GM15510 (cell line): ENCODE data around the gene NT5C1B.

Source experiments
- POLR2A ChIP-seq: IDR thresholded peaks from 3 replicates; pipeline ENCODE4 v1.6.1; 2011; ENCODE audit warnings: borderline replicate concordance; ENCODE audit not compliant: insufficient read length; ENCODE audit errors: extremely low read depth

Gene NT5C1B

DNA sequence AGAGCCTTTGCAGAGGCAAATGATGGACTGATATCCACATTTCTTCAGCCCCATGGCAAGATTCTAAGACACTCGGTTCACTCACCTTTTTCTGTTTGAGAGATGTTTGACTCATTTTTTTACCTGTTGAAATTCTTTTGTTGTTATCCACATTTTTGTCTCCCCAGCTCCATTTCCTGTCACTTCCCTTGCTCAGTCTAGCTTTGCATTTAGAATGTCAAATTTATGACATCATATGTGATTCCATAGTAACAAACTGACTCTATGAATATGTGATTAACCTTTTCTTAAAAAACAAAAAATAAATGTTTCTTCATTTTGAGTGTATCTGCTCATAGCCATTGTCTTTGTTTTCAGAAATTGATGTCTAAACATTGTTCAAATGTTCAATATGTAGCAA lies at the start of gene NT5C1B:
NT5C1B (minus strand) TSS at position 216 of the 400 bp plus-strand sequence; CDS start at position 115, 101 bp downstream.
- no peak for TF ChIP-seq POLR2A

DNA sequence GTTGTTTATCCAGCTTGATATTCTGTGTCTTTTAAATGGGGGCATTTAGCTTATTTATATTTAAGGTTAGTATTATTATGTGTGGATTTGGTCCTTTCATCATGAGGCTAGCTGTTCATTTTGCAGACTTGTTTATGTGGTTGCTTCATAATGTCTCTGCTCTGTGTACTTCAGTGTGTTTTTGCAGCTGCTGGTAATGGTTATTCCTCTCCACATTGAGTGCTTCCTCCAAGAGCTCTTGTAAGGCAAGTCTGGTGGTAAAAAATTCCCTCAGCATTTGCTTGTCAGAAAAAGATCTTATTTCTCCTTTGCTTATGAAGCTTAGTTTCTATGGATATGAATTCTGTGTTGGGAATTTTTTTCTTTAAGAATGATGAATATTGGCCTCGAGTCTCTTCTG lies 47.8 kb upstream of the NT5C1B start:
- TF ChIP-seq POLR2A: no peak

DNA sequence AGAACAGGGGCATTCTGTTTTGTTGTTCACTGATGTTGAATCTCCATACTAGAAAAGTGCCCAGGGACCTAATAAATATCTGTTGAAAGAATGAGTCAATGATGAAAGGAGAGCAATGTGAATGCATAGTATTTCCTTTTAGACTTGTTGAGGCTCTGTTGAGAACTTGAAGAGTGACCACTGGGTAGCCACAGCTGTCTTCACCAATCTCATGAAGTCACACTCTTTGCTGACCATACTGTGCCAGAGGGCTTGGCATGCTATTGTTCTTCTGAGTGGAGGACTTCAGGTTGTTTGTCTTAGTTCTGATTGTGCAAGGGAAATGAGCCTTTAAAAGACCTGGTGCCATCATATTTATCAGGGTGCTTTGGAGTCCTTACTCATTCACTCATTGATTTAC lies 41.6 kb upstream of the NT5C1B start:
- no peak for TF ChIP-seq POLR2A

DNA sequence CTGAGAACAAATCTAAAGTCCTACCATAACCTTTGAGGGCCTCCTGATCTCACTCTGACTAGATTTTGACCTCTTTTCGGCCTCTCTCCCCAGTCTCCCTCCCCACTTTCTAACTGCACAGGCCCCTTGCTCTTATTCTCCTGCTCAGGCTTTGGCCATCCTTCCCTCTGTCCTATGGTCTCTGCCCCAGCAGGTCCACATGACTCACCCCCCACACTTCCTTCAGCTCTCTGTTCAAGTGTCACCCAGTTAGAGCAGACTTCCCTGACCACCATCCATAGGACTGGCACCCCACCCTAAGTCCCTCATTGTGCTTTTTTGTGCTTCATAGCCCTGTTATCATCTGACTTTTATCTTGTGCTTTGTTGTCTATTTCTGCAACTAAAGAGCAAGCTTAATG lies 41.2 kb upstream of the NT5C1B start:
- TF ChIP-seq POLR2A: no peak

DNA sequence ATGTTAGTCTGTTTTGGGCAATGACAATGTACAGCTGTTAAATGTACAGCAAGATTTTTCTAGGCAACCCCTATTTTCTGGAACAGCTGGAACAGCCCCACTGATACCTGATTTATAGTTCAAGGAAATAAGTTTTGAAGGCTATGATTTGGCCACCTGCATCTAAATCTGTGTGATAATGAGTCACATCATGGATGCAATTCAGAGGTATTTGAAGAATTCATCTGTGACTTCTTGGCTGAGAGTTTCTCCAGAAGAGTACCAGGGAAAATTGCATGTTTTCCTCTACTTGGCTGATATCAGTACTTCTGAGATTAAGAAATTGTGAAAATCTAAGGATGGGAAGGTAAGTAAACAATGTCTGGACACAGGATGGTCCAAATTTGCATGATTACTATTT lies 40.7 kb upstream of the NT5C1B start:
- no peak for TF ChIP-seq POLR2A

DNA sequence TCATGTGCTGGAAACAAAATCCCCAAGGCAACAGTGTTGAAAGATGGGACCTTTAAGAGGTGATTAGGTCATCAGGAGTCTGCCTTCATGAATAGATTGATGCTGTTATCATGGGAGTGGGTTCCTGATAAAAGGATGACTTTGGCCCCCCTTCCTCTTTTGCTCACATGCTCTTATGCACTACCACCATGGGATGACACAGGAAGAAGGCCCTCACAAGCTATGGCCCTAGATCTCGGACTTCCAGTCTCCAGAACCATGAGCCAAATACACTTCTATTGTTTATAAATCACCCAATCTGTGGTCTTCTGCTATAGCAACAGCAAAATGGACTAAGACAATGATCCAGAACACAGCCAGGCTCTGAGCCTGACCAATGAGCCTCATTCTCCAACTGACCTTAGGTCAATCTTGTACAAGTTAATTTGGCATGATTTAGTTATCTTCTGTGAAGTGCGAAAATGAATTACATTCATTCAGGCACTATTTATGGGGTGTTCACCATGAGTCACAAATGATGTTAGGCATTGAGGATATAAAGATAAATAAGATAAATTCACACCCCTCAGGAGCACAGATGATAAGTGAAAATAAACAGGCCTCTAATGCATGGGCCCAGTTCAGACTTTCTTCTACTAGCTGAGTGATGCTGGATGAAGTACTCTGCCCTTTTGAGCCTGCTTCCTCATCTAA lies 37.7 kb upstream of the NT5C1B start:
- no peak for TF ChIP-seq POLR2A

DNA sequence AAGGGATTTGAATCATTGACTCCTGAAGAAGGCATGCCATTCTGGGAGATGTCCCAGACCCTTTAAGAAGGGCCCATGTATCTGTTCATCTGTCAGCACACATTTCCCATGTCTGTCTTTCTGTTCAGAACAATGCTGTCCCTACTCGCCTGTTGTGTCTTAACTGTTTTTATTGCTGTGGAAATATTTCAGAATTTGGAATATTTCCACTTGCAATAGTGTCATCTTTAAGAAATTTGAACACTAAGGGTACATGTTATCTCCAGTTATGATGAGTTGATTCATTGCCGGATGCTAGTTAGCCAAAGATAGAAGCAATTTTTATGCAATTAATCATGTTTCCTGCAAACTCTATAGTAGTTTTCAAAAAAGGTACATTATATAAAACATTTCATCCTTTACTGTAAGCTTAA lies 36.9 kb upstream of the NT5C1B start:
- TF ChIP-seq POLR2A: no peak

DNA sequence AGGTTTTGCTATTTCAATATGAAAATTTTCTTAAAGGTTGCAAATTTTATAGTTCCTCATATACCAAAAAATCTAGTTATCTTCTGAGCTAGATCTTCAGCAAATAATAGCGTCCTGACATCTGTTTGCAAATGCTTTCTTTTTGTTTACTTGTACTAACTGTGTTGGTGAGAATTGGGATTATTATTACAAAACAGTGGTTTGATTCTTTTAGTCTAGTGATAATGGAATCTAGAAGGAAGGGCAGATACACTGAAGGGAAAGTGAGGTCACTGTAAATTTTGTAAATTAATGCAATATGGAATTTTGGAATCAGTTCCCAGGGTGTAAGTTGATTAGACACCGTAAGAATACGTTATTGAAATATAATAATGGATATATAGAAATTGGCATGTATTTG lies 36.2 kb upstream of the NT5C1B start:
- TF ChIP-seq POLR2A: no peak

DNA sequence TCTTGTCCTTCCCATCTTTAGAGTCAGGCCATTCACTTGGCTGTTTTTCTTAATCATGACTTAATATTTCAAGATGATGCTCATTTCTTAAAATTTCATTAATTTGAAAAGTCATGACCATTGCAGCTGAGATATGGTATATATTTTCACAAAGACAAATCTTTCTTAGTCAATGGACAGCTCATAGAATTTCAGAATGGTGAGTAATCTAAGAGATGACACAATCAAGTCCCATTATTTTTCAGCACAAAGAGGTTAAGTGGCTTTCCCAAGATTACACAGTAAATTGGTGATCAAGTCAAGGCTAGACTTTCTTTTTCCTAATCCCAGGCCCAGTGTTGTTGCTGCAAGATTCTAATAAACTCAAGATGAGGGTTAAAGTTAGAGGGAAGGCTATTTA lies 34.4 kb upstream of the NT5C1B start:
- no peak for TF ChIP-seq POLR2A

DNA sequence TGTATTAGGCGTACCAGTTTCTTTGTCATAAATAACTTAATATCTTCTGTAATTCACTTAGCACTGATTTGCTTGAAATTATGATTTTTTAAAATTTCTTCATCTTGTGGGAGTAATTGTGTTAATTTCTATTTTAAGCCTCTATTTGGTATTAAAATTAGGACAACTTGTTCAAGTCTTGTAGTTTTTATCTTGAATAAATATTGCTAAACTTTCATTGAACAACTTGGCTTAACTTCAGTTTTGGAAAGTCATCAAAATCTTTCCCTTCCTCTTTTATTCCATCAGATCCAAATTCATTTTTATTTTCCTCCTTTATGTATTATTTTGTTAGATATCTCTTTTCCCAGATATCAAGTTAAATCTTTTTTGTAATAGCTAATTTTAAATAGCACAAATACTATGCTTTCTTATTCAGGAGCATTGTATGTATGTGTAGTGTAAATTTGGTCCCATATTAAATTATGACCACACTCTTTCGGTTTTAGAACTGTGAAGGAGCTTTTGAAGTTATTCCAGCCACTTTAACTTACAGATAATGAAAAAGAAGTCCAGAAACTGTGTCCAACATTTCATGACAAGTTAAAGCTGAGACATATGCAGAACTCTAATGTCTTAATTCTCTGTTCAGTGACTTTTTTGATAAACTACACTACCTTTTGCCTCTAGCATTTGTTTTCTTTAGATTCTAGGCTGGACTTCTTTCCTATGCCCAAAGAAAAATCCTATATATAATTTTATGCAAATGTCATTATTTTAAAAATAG lies 31.7 kb upstream of the NT5C1B start:
- TF ChIP-seq POLR2A: no peak

DNA sequence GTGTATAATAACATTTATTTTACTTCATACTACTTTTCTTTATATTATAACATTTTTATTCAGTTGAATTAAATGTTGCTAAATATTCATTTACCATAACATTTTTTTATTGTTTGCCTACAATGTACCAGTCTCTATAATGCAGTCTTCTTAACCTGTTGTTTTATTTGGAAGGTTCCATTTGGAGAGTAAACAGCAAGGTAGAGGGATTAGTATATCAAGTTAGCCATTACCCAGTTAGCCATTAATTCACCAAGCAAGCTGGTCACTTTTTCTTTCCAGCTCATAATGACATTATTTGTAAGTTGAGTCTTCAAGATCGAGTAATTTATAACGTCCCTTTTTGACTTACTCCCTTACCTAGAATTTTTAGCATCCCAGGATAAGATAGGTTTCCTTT lies 29.7 kb upstream of the NT5C1B start:
- no peak for TF ChIP-seq POLR2A

DNA sequence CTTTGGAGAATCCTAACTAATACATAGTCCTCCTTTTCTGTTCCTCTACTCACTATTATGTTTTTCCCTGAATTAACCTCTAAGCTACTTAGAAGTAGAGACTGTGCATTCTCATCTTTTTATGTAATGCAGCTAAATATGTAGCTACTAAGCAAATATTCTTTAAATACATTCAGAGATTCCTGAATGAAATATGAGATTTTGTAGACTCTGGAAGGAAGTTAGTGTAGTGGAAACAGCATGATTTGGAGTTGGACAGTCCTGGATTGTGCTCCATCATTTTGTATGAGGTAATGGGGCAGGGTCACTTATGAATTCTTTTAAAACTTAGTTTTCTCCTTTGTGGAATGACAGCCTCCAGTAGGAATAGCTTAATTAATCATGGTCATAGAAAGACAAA lies 24.7 kb upstream of the NT5C1B start:
- TF ChIP-seq POLR2A: no peak

DNA sequence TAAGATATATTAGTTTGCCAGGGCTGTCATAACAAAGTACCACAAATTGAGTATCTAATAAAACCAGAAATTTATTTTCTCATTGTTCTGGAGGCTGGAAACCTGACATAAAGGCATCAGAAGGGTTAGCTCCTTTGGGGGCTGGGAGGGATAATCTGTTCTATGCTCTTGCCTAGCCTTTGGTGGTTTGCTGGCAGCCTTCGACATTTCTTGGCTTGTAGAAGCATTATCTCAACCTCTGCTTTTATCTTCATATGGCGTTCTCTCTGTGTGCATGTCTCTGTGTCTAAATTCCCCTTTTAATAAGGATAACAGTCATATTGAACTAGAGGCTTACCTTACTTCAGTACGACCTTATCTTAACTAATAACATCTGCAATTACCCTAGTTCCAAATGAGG lies 22.8 kb upstream of the NT5C1B start:
- no peak for TF ChIP-seq POLR2A

DNA sequence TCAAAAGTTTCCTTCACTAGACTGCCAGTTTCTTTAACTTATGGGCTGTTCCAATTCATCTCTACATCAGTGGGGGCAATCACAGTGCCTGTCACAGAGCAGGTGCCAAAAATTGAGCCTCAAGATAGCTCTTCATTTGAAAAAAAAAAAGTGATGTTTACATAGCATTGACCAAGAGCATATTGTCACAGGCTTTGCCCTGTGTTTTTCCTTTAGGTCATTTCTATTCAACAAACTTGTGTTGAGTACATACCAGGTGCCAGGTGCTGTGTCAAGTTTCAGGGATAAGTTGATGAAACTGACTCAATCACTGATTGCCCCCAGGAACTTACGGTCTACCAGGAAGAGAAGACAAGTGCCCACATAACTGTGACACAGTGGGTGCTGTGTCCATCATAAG lies 22.2 kb upstream of the NT5C1B start:
- no peak for TF ChIP-seq POLR2A

DNA sequence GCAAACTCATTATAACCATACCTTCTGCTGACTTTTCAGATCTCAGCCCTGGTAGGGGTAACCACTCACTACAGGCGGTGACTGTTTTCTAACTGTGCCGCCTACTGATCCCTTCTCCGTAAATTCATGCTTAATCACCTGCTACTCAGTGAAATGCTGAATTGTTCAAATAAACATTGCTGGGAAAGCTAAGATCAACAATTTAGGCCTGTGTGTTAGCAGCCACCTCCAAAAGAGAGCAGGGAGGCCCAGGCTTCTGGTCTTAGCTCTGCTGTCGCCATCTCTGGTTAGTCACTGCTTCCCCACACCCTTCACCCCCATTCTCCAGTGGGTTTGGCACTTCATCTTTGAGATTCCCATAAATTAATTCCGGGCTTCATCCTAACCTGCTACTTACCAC lies 21.8 kb upstream of the NT5C1B start:
- TF ChIP-seq POLR2A: no peak

DNA sequence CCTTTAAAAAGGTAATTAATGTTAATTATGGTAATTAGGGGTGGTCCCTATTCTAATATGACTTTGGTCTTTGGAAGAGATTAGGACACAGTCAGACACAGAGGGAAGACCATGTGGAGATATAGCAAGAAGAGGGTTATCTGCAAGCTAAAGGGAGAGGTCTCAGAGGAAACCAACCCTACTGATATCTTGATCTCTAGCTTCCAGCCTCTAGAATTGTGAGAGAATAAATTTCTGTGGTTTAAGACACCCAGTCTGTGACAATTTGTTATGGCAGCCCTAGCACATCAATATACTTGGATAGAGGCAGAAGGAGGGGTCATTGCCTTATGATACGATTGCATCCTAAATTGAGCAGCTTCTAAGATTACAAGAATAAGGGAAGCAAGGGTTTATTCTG lies 21.3 kb upstream of the NT5C1B start:
- TF ChIP-seq POLR2A: no peak
